ENCODE results near the gene AGBL4.

AGBL4 gene

DNA sequence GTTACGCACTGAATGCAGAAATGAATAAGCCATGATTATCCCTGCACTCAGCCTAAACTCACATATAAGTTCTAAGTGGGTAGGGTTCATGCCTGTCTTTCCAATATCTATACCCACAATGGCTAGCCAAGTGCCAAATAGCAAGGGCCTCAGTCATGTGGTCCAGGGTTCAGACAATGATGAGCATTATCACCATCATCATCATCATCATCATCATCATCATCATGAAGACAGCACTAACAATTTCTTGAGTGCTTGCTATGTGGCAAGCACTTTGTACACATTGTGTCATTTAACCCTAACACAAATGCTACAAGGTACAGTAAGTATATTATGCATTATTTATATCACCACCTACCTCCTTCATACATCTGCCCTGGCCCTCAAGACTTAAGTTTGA, 500.0 kb downstream of the AGBL4 start:
- DNase-seq (ENCODE audit: low read depth in 1 of 2, low spot score in 1 of 2), result no peak
- in situ Hi-C loops (cut with HindIII; ENCODE audit: low pct_unique_long_range_greater_than_20kb, low sequenced_read_pairs), result no loop called here
- no peak for TF ChIP-seq JUND (IDR thresholded peaks at IDR 0.05; ENCODE audit: low read depth)

DNA sequence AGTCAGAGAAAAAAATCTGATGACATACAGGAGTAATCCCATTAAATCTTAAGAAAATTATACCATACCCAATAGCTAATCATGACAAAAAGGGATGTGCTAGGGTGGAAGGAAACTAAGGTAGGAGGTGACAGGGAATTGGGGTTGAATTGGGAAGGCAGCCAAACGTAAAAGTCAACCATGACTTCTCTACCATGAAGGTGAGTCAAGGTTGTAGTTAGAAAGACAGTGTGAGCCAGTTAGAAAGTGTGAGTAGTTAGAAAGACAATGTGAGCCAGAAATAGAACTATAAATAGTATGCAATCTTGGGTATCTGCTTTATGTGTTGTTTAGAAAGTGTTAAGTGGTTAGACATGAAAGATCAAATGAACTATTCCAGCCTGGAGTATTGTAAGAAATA, 556.8 kb downstream of the AGBL4 start:
- in situ Hi-C loops (cut with HindIII; ENCODE audit: low pct_unique_long_range_greater_than_20kb, low sequenced_read_pairs), result no loop called here
- no peak for DNase-seq (ENCODE audit: low read depth in 1 of 2, low spot score in 1 of 2)

DNA sequence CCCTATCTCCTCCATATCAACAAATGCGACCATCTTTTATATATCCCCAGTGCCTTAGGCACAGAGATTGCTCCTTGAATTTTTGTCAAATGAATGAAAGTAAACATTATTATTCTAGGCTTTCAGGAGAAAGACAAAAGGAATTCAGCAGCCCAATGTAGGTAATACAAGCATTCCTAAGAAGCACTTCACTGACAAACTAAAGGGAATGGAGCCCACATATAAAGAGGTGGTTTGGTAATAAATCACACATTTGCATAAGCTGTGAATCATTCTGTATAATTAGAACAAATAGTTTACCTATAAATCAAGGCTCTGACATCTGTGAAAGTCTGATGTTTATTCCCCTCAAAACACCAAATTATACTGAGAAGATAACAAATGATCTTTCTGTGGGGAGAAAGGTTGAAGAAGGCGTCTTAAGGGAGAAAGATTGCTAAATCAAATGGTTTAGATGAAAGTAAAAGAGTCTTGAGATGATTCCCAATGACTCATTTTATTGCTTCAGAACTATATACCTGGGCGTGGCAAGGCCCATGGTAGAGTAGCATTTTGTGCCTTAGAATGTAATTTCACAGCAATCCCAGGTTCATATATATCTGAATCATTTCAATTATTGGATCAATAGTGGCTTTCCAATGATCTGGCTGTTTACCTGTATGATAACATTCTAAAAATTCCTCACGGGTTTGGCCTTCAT, 558.1 kb downstream of the AGBL4 start:
- TF ChIP-seq JUND (IDR thresholded peaks at IDR 0.05; ENCODE audit: low read depth), result no peak
- DNase-seq (ENCODE audit: low read depth in 1 of 2, low spot score in 1 of 2), result no peak
- in situ Hi-C loops (cut with HindIII; ENCODE audit: low pct_unique_long_range_greater_than_20kb, low sequenced_read_pairs), result no loop called here

More for the DNA sequence above, 556.8 kb downstream of the AGBL4 start:
- no peak for TF ChIP-seq JUND (IDR thresholded peaks at IDR 0.05; ENCODE audit: low read depth)

DNA sequence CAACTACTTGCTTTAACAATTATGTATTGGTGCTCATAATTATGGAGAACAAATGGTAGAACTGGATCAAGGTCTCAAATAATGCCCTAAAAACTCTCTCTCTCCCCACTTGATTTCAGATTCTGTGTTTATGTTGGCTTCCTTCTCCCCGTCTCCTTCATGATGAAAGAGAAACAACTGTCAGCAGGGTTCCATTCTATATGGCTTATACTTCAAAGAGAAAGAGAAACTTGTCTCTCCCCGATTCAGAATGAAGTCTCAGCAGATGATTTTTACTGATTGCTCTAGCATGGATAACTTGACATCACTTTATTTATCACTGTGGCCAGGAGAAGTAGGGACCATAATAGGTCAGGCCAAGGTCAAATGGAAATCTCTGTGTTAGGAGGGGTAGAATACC, 575.6 kb downstream of the AGBL4 start:
- no peak for TF ChIP-seq JUND (IDR thresholded peaks at IDR 0.05; ENCODE audit: low read depth)
- DNase-seq (ENCODE audit: low read depth in 1 of 2, low spot score in 1 of 2), result no peak
- in situ Hi-C loops (cut with HindIII; ENCODE audit: low pct_unique_long_range_greater_than_20kb, low sequenced_read_pairs), result no loop called here

DNA sequence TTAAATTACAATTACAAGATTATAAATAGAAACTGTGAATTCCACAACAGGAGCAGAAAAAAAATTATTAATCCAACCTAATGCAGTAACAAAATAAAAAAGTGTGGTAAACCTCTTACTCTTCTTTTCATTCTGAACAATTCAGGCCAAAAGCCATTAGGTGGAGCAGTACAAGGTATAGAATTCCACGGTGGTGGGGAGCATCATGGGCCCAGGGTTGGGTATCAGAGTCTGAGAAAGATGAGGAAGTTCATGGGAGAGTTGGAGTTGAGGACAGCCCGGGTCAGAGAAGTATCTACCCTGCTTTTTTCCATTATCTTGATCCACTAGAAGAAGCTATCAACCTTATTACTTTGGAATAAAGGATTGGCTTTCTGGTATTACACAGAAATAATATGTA, 586.9 kb downstream of the AGBL4 start:
- in situ Hi-C loops (cut with HindIII; ENCODE audit: low pct_unique_long_range_greater_than_20kb, low sequenced_read_pairs), result no loop called here
- no peak for TF ChIP-seq JUND (IDR thresholded peaks at IDR 0.05; ENCODE audit: low read depth)
- DNase-seq (ENCODE audit: low read depth in 1 of 2, low spot score in 1 of 2), result no peak

DNA sequence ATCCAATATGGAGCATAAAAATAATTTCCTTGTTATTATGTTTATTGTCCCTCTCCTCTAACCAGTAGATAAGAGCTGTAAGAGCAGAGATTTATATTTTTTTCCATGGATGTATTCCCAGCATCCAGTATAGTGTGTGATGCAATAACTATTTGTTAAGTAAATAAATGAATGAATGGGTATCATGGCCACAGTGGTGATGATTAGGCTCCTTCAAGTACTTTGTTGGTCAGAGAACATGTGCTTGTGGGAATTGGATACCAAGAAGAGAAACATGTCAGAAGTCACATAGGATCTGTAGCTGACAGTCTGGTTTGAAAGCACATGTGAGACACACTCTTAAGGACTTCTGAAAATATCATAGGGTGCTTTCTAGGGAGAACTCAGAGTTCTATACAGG, 588.5 kb downstream of the AGBL4 start:
- no peak for TF ChIP-seq JUND (IDR thresholded peaks at IDR 0.05; ENCODE audit: low read depth)
- in situ Hi-C loops (cut with HindIII; ENCODE audit: low pct_unique_long_range_greater_than_20kb, low sequenced_read_pairs), result no loop called here
- no peak for DNase-seq (ENCODE audit: low read depth in 1 of 2, low spot score in 1 of 2)

DNA sequence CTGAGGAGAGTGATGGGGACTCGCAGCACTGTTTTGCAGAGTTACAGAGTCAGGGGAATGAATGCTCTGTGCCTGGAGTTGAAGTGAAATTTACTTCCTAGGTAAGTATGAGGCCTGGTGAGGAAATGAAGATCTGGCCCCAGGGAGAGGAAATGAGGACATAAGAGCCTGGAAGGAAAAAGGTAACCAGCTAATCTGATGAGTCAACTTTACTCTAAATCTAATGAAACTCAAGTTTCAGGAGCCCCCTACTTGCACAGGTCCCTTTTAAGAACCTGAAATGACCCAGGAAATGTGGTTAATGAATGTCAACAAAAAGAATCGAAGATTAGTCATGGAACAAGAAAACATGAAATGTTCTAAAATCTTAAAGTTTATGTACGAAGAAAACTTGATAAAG, 599.0 kb downstream of the AGBL4 start:
- no peak for DNase-seq (ENCODE audit: low read depth in 1 of 2, low spot score in 1 of 2)
- TF ChIP-seq JUND (IDR thresholded peaks at IDR 0.05; ENCODE audit: low read depth), result no peak
- in situ Hi-C loops (cut with HindIII; ENCODE audit: low pct_unique_long_range_greater_than_20kb, low sequenced_read_pairs), result no loop called here

DNA sequence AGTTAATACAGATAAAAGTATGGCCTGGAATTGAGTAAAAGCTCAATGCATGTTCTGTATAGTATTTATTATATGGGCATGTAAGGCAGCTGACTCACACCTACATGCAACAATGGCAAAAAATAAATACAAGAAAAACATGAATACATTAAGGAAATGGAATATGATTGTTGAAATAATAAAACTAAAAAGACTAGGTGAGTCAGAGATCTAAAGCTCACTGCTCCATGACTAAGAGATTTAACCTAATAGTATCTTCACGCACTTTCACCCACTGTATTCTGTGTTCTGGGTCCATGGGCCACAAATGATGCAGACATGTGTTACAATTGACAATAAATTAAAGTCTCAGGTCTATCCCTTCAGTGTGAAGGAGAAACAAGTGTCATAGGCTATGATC, 607.0 kb downstream of the AGBL4 start:
- TF ChIP-seq JUND (IDR thresholded peaks at IDR 0.05; ENCODE audit: low read depth), result no peak
- in situ Hi-C loops (cut with HindIII; ENCODE audit: low pct_unique_long_range_greater_than_20kb, low sequenced_read_pairs), result no loop called here
- DNase-seq (ENCODE audit: low read depth in 1 of 2, low spot score in 1 of 2), result no peak

DNA sequence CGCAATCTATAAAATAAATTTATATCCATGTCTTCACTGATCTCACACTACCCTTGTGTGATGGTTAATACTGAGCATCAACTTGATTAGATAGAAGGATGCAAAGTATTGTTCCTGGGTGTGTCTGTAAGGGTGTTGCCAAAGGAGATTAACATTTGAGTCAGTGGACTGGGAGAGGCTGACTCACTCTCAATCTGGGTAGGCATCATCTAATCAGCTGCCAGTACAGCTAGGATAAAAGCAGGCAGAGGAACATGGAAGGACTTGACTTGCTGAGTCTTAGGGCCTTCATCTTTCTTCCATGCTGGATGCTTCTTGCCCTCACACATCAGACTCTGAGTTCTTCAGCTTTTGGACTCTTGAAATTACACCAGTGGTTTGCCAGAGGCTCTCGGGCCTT, 615.4 kb downstream of the AGBL4 start:
- TF ChIP-seq JUND (IDR thresholded peaks at IDR 0.05; ENCODE audit: low read depth), result no peak
- in situ Hi-C loops (cut with HindIII; ENCODE audit: low pct_unique_long_range_greater_than_20kb, low sequenced_read_pairs), result no loop called here
- no peak for DNase-seq (ENCODE audit: low read depth in 1 of 2, low spot score in 1 of 2)

DNA sequence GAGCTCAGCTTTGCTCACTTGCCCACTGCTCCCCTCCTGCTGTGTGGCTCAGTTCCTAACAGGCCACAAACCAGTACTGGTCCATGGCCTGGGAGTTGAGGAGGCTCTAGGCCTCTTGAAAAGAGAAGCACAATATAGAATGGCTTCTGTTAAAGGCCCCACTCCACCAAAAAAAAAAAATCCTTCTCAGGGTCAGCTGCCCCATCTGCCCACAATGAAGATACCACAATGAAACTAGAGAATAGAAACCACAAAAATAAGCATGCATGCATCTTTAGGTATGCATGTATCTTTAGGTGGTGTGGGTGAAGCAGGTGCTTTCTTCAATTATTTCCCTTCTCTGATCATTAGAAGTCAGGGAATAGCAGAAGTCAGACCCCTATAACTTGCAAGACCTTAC, 626.7 kb downstream of the AGBL4 start:
- no peak for TF ChIP-seq JUND (IDR thresholded peaks at IDR 0.05; ENCODE audit: low read depth)
- in situ Hi-C loops (cut with HindIII; ENCODE audit: low pct_unique_long_range_greater_than_20kb, low sequenced_read_pairs), result no loop called here
- DNase-seq (ENCODE audit: low read depth in 1 of 2, low spot score in 1 of 2), result no peak

DNA sequence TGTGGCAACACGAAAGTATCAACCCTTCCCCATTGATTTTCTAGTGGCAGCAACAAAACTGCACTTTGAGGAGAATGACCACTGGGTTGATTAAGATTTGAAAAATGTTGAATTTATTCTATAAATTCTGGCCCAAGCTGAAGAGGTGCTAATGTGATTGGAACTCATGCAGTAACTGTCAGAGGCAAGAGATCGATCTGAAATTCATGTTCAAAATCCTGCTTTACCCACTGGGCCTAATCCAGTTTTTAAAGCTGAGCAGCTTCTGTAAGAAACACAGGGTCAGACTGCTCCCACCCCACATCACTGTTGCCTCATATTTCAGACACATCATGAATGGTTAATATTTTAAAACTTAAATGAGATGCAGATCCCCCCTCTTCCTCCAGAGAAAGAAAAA, 629.6 kb downstream of the AGBL4 start:
- DNase-seq (ENCODE audit: low read depth in 1 of 2, low spot score in 1 of 2), result no peak
- in situ Hi-C loops (cut with HindIII; ENCODE audit: low pct_unique_long_range_greater_than_20kb, low sequenced_read_pairs), result no loop called here
- TF ChIP-seq JUND (IDR thresholded peaks at IDR 0.05; ENCODE audit: low read depth), result no peak

DNA sequence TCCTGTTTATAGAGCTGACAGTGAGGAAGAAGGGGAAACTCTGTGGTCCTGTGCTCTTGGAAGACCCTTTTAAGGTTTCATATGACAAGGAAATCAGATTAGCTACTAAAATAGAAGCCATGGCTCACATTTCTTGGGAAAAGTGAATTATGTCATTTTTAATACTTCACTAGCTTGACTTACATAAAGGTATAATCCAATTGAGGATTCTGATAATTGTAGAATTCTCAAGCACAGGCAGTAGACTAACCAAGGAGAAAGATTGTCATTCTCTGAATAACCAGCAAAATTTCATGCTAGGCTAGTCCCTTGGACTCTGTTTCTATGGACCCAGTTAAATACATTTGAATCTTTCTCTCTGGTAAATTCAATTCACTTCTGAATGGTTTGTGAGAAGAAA, 634.1 kb downstream of the AGBL4 start:
- in situ Hi-C loops (cut with HindIII; ENCODE audit: low pct_unique_long_range_greater_than_20kb, low sequenced_read_pairs), result no loop called here
- DNase-seq (ENCODE audit: low read depth in 1 of 2, low spot score in 1 of 2), result no peak
- no peak for TF ChIP-seq JUND (IDR thresholded peaks at IDR 0.05; ENCODE audit: low read depth)

DNA sequence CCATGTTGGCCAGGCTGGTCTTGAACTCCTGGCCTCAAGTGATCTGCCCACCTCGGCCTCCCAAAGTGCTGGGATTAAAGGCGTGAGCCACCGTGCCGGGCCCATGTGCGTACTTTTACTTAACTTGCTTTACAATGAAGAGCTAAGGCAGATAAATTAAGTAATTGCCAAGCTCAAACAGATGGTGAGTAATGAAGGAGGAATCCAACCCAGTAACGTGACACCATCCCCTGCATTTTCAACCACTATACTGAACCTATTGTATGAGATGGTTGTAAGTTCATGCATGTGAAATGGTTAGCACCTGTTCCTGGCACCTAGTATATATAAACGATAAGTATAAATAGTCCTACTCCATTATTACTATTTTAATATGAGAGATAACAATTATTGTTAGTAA, 659.1 kb downstream of the AGBL4 start:
- TF ChIP-seq JUND (IDR thresholded peaks at IDR 0.05; ENCODE audit: low read depth), result no peak
- in situ Hi-C loops (cut with HindIII; ENCODE audit: low pct_unique_long_range_greater_than_20kb, low sequenced_read_pairs), result no loop called here
- DNase-seq (ENCODE audit: low read depth in 1 of 2, low spot score in 1 of 2), result no peak

DNA sequence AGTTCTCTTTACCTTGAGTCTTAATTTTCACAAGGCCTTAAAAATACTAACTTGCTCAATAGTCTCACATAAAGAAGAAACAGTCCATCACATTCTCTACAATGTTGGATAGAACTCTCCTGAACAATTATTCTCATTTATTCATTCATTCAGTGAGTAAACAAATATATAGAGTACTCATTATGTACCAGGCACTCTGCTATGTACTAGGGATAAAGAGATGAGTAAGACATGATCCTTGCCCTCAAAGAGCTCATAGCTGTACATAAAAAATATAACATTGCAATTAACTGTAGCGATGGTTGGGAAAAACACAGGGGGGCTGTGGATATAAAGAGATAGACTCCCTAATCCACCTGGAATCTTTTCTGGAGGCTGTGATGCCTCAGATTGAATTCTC, 660.1 kb downstream of the AGBL4 start:
- no peak for TF ChIP-seq JUND (IDR thresholded peaks at IDR 0.05; ENCODE audit: low read depth)
- in situ Hi-C loops (cut with HindIII; ENCODE audit: low pct_unique_long_range_greater_than_20kb, low sequenced_read_pairs), result no loop called here
- no peak for DNase-seq (ENCODE audit: low read depth in 1 of 2, low spot score in 1 of 2)

Measured in T47D (cell line).